ENCODE measurements around the gene PAK1.

PAK1 gene

GRCh38 chr11:77479746-77480352 is 6.0 kb upstream of the PAK1 start:
- no peak overlapping the region for H3K4me3 ChIP-seq
- H3K27ac ChIP-seq = no peak overlapping the region
- no peak for DNase-seq (ENCODE audit: low spot score)
- TF ChIP-seq CTCF (IDR thresholded peaks at IDR 0.05) = no peak

- Histone ChIP-seq H3K27ac (no peak overlapping the region), H3K4me3 (no peak overlapping the region)
- DNase-seq (ENCODE audit: low spot score) = no peak
- no peak for TF ChIP-seq CTCF (IDR thresholded peaks at IDR 0.05)
These were observed 1.3 kb upstream of the PAK1 start for GRCh38 chr11:77475206-77475605.

GRCh38 chr11:77474684-77475060 is 778 bp upstream of the PAK1 start:
- H3K4me3 ChIP-seq = peak overlapping the region; percentile 92
- H3K27ac ChIP-seq = no peak overlapping the region
- TF ChIP-seq CTCF (IDR thresholded peaks at IDR 0.05) = no peak
- no peak for DNase-seq (ENCODE audit: low spot score)

GRCh38 chr11:77472991-77473800 is 698 bp downstream of the PAK1 start:
- peak overlapping the region; percentile 36 to 52 for H3K27ac ChIP-seq
- peak overlapping the region; percentile 92 for H3K4me3 ChIP-seq
- DNase-seq (ENCODE audit: low spot score) = no peak
- no peak for TF ChIP-seq CTCF (IDR thresholded peaks at IDR 0.05)

DNA sequence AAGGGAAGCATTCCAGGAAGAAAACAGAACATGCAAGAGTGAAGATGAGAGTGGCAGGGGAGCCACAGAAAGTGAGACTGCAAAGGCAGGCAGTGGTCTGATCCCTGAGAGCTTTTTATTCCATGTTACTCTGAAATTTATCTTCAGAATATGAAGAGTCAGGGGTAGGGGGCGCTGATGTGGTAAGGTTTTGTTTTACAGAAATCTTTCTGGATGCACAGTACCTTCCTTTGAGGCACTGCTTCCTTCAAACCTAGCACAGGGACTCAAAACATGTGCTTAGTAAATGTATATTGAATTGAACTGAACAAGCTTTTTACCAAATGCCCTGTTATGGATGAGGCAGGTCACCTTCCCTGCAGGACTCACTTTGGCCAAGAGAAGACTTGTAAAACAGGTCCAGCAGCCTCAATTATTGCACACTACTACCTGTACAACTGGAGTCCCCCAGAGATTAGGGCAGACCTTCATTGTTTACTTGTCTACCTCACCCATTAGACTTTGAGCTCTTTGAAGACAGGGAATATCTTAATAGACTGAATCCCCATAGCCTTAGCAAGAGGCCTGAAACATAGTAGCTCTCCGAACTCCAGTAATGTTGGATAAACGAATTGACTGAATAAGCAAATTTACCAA is 2.2 kb downstream of the PAK1 start:
- H3K27ac ChIP-seq = no peak overlapping the region

DNA sequence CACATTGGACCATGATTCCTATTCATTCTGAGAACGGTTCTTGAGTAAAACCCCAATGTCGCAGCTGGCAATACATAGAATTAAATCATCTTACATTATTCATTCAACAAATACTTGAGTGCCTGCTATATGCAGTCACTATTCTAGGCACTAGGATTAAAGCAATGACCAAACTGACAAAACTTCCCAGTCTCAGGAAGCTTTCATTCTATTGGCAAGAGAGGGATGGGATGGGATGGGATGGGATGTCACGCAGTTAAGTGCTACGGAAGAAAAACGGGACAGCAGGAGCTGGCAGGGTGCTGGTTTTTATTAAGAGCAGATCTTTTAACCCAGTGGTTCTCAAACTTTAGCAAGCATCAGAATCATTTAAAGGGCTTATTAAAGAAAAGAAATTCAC is 2.9 kb downstream of the PAK1 start:
- Histone ChIP-seq H3K27ac (no peak overlapping the region), H3K4me3 (no peak overlapping the region)
- TF ChIP-seq CTCF (IDR thresholded peaks at IDR 0.05) = no peak
- DNase-seq (ENCODE audit: low spot score) = no peak

More for the DNA sequence above, 2.2 kb downstream of the PAK1 start:
- DNase-seq (ENCODE audit: low spot score) = no peak
- H3K4me3 ChIP-seq = no peak overlapping the region
- TF ChIP-seq CTCF (IDR thresholded peaks at IDR 0.05) = no peak

All from coronary artery (tissue), 2 donors.